ENCODE data around the gene PBRM1. TPM values are rescaled to one million over a fixed set of nuclear protein-coding genes. Genes with fewer than 3 reads are reported as not detected.

The PBRM1 gene
- total and polyA plus RNA-seq, 3 donors from 2014 or later: 28.9 to 109 (median 99.8) TPM

DNA sequence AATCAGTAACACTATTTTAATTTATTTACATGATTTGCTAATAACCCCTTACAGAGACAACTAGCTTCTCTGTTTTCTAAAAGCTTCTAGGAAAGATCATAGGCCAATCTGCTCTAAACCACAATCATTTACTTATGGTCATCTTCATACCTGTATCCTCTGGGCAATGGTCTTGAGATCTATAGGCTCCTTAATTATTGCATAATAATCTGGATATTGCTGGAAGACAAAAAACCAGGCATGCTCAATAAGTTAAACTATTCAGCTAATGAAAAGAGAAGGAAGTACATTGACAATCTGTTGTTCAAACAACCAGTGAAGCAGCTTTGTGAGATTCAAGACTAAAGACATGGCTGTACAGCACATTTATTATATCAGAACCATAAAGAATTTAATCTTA, 34.1 kb downstream of the PBRM1 start:
- Histone ChIP-seq H3K36me3 (ENCODE audit: low read depth, missing control alignments) (no peaks in the 10 kb centered on the region), H3K4me3 (no peak overlapping the region), H3K4me1 (no peaks in the 10 kb centered on the region), H3K27ac (no peak overlapping the region), H3K9me3 (no peaks in the 10 kb centered on the region), H3K27me3 (no peaks in the 10 kb centered on the region)
- intact Hi-C loops (cut with DNase I; ENCODE audit: low total_unique reads): no loop called here
- no peak for DNase-seq
- TF ChIP-seq, protein P1, sequence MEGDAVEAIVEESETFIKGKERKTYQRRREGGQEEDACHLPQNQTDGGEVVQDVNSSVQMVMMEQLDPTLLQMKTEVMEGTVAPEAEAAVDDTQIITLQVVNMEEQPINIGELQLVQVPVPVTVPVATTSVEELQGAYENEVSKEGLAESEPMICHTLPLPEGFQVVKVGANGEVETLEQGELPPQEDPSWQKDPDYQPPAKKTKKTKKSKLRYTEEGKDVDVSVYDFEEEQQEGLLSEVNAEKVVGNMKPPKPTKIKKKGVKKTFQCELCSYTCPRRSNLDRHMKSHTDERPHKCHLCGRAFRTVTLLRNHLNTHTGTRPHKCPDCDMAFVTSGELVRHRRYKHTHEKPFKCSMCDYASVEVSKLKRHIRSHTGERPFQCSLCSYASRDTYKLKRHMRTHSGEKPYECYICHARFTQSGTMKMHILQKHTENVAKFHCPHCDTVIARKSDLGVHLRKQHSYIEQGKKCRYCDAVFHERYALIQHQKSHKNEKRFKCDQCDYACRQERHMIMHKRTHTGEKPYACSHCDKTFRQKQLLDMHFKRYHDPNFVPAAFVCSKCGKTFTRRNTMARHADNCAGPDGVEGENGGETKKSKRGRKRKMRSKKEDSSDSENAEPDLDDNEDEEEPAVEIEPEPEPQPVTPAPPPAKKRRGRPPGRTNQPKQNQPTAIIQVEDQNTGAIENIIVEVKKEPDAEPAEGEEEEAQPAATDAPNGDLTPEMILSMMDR (IDR thresholded peaks at IDR 0.05): no peak

DNA sequence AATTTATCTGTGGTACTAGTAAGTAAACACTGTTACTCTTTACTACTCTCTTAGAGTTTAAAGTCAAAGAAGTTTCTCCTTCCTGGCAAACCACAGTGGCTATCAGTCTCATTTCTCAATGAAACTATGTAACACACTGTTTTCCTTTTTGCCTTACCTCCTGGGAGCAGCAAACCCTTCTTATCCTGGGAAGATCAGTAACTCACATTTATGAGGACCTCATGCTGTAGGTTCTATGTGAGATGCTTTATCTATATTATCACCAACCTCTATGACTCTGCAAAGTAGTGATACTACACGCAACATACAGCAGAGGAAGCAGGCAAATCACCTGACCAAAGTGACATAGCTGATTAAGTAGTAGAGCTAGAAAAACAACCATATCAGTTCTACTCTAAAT, 35.3 kb downstream of the PBRM1 start:
- TF ChIP-seq, protein P1 (IDR thresholded peaks at IDR 0.05): no peak
- no peak for TF ChIP-seq POLR2A (IDR thresholded peaks at IDR 0.05)
- no peaks in the 10 kb centered on the region for H3K4me1 ChIP-seq
- no peak for DNase-seq
- no peaks in the 10 kb centered on the region for H3K27me3 ChIP-seq
- H3K27ac ChIP-seq: no peak overlapping the region
- H3K36me3 ChIP-seq (ENCODE audit: low read depth, missing control alignments): no peaks in the 10 kb centered on the region
- no peaks in the 10 kb centered on the region for H3K9me3 ChIP-seq
- no peak overlapping the region for H3K4me3 ChIP-seq
- WGBS, 2 donors: 58 to 88% methylated on average over 1 of the region's 1 CpG
- intact Hi-C loops (cut with DNase I; ENCODE audit: low total_unique reads): no loop called here

DNA sequence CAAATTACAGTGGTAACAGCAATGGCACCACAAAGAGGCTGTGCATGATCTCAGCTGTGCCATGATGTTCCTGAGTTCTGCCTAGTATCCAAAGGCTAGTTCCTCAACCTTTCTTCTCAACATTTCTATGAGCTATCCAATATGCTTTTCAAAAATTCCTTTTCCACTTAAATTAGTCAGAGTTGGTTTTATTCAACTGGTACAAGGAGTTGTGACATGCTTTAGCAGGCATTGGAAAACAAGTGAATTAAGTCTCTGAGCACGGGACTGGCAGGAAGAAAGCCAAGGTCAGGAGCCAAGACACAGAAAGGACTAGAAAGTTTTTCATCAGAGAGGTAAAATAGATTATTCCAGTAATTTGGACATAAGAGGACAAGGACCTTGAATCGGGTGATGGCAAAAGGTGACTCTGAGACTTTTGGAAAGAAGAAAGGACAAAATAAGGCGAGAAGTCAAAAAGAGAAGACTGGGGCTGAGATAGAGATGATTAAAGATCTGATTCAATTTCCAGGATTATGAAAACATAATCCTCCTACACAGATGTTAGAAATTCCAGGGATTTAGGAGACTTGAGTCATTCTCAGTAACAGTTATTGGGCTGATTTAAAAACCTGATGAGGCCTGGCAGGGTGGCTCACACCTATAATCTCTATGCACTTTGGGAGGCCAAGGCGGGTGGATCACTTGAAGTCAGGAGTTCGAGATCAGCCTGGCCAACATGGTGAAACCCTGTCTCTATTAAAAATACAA, 36.1 kb downstream of the PBRM1 start:
- Histone ChIP-seq H3K27ac (peak overlapping the region in 1 of 2 donors; percentile 1), H3K36me3 (ENCODE audit: low read depth, missing control alignments) (no peaks in the 10 kb centered on the region), H3K9me3 (no peaks in the 10 kb centered on the region), H3K27me3 (no peaks in the 10 kb centered on the region), H3K4me3 (no peak overlapping the region), H3K4me1 (no peaks in the 10 kb centered on the region)
- no peak for DNase-seq
- TF ChIP-seq, protein P1 (IDR thresholded peaks at IDR 0.05): no peak
- no peak for TF ChIP-seq POLR2A (IDR thresholded peaks at IDR 0.05)
- intact Hi-C loops (cut with DNase I; ENCODE audit: low total_unique reads): no loop called here
- 79% methylated on average over 5 of the region's 5 CpGs for WGBS, 2 donors

DNA sequence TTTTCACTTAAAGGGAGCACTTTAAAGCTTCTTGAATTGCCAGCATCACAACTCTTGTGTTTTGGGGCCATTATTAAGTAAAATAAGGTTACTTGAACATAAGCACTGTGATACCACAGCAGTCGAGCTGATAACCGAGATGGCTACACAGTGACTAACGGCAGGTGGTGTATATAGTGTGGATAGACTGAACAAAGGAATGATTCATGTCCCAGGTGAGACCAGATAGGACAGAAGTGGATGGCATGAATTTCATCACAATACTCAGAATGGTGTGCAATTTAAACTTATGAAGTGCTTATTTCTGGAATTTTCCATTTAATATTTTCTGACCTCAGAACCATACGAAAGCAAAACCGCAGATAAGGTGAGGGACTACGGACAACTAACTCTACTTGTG, 40.2 kb downstream of the PBRM1 start:
- Histone ChIP-seq H3K36me3 (ENCODE audit: low read depth, missing control alignments) (peaks cover 4% of the 10 kb centered on the region), H3K4me1 (no peaks in the 10 kb centered on the region), H3K9me3 (no peaks in the 10 kb centered on the region), H3K27me3 (no peaks in the 10 kb centered on the region), H3K4me3 (no peak overlapping the region), H3K27ac (no peak overlapping the region)
- intact Hi-C loops (cut with DNase I; ENCODE audit: low total_unique reads): no loop called here
- 86 to 92% methylated on average over 6 of the region's 6 CpGs for WGBS, 2 donors
- no peak for DNase-seq
- TF ChIP-seq, protein P1 (IDR thresholded peaks at IDR 0.05): no peak
- TF ChIP-seq POLR2A (IDR thresholded peaks at IDR 0.05): no peak

DNA sequence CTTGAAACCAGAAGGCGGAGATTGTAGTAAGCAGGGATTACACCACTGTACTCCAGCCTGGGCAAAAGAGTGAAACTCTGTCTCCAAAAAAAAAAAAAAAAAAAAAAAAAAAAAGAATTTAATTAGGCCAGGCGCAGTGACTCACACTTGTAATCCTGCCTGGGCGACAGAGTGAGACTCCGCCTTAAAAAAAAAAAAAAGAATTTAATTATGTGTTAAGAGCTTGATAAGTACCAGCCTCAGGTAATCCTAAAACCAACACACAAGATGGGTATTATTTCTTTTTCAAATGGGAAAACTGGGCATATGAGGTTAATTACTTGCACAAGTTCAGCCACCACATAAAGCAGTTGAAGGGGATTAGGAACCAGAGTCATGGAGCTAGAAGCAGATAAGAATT, 49.0 kb downstream of the PBRM1 start:
- WGBS, 2 donors: 85 to 93% methylated on average over 4 of the region's 4 CpGs

More for the DNA sequence above, 49.0 kb downstream of the PBRM1 start:
- no peaks in the 10 kb centered on the region for H3K4me1 ChIP-seq
- H3K27ac ChIP-seq: no peak overlapping the region
- TF ChIP-seq, protein P1 (IDR thresholded peaks at IDR 0.05): no peak
- no peak for TF ChIP-seq POLR2A (IDR thresholded peaks at IDR 0.05)
- H3K9me3 ChIP-seq: no peaks in the 10 kb centered on the region
- peaks cover 8% of the 10 kb centered on the region for H3K36me3 ChIP-seq (ENCODE audit: low read depth, missing control alignments)
- no peak overlapping the region for H3K4me3 ChIP-seq
- DNase-seq: no peak
- no peaks in the 10 kb centered on the region for H3K27me3 ChIP-seq
- intact Hi-C loops (cut with DNase I; ENCODE audit: low total_unique reads): no loop called here
